Measurements from ENCODE around the gene ACVR1C. TPM values are rescaled to one million over a fixed set of nuclear protein-coding genes. Genes with fewer than 3 reads are reported as not detected.

The ACVR1C gene
- total RNA-seq, 4 donors from 2014 or later, result 0.04 to 0.19 TPM; not detected in 2

- DNase-seq, result no peak
- peaks cover 0 to 10% (median 0%) of the 10 kb centered on the region in 4 donors for H3K27me3 ChIP-seq
- H3K36me3 ChIP-seq, result no peaks in the 10 kb centered on the region
- no peak overlapping the region for H3K27ac ChIP-seq
- intact Hi-C loops (cut with DNase I), result no loop called here
- no peaks in the 10 kb centered on the region for H3K9me3 ChIP-seq
- H3K4me3 ChIP-seq, result no peak overlapping the region
- H3K4me1 ChIP-seq, result no peaks in the 10 kb centered on the region
- WGBS, 2 donors, result 58 to 75% methylated on average over 4 of the region's 4 CpGs
- TF ChIP-seq POLR2A (IDR thresholded peaks at IDR 0.05), result no peak
- TF ChIP-seq, protein P1, sequence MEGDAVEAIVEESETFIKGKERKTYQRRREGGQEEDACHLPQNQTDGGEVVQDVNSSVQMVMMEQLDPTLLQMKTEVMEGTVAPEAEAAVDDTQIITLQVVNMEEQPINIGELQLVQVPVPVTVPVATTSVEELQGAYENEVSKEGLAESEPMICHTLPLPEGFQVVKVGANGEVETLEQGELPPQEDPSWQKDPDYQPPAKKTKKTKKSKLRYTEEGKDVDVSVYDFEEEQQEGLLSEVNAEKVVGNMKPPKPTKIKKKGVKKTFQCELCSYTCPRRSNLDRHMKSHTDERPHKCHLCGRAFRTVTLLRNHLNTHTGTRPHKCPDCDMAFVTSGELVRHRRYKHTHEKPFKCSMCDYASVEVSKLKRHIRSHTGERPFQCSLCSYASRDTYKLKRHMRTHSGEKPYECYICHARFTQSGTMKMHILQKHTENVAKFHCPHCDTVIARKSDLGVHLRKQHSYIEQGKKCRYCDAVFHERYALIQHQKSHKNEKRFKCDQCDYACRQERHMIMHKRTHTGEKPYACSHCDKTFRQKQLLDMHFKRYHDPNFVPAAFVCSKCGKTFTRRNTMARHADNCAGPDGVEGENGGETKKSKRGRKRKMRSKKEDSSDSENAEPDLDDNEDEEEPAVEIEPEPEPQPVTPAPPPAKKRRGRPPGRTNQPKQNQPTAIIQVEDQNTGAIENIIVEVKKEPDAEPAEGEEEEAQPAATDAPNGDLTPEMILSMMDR (IDR thresholded peaks at IDR 0.05), result no peak
Observed at GRCh38 chr2:157486596-157487270, 141.9 kb downstream of the ACVR1C start.

- Histone ChIP-seq H3K27ac (no peak overlapping the region), H3K9me3 (no peaks in the 10 kb centered on the region)
- DNase-seq, result no peak
Observed at GRCh38 chr2:157480182-157480961, 148.3 kb downstream of the ACVR1C start.

DNA sequence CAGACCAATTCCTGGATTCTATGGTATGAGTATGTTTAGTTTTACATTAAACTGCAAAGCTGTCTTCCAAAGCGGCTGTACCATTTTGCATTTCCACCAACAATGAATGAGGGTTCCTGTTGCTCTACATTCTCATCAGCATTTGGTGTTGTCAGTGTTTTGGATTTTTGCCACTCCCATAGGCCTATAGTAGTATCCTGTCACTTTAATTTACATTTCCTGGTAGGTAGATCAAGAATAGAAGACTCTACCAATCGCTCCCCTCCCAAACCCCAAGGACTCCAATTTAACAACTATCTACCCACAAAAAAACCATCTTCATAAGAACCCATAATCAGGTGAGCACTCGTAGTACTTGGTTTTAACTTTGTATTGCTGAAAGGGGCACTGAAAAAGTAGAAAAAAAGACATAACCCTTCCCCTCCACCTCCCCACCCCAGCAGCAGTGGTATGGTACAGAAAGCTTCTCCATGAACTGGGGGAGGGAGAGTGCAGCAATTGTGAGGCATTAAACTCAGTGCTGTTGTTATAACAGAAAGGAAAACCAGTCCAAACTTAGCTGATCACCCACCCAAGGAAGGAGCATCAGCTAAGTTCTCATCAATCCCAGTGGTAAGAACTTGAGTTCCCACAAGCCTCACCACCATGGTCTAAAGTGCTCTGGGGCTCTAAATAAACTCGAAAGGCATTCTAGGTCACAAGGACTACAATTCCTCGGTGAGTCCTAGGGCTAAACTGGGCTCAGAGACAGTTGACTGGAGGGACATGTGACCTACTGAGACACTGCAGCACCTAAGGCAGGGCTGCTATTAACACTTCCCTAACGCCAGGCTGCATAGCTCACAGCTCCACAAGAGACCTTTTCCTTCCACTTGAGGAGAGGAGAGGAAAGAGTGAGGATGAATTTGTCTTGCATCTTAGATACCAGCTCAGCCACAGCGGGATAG is 149.3 kb downstream of the ACVR1C start:
- H3K4me1 ChIP-seq, result no peaks in the 10 kb centered on the region
- 86 to 92% methylated on average over 5 to 6 of the region's 7 CpGs for WGBS, 2 donors
- TF ChIP-seq POLR2A (IDR thresholded peaks at IDR 0.05), result no peak
- TF ChIP-seq, protein P1 (IDR thresholded peaks at IDR 0.05), result no peak
- no peak overlapping the region for H3K4me3 ChIP-seq
- H3K36me3 ChIP-seq, result no peaks in the 10 kb centered on the region
- DNase-seq, result no peak
- H3K27me3 ChIP-seq, result no peaks in the 10 kb centered on the region
- no peaks in the 10 kb centered on the region for H3K9me3 ChIP-seq
- no peak overlapping the region for H3K27ac ChIP-seq
- intact Hi-C loops (cut with DNase I), result no loop called here

More at GRCh38 chr2:157480182-157480961, 148.3 kb downstream of the ACVR1C start:
- intact Hi-C loops (cut with DNase I), result no loop called here
- H3K36me3 ChIP-seq, result no peaks in the 10 kb centered on the region
- H3K4me1 ChIP-seq, result no peaks in the 10 kb centered on the region
- H3K4me3 ChIP-seq, result no peak overlapping the region
- no peaks in the 10 kb centered on the region for H3K27me3 ChIP-seq
- no peak for TF ChIP-seq POLR2A (IDR thresholded peaks at IDR 0.05)
- TF ChIP-seq, protein P1 (IDR thresholded peaks at IDR 0.05), result no peak
- 70 to 100% methylated on average over 1 to 3 of the region's 3 CpGs for WGBS, 2 donors

DNA sequence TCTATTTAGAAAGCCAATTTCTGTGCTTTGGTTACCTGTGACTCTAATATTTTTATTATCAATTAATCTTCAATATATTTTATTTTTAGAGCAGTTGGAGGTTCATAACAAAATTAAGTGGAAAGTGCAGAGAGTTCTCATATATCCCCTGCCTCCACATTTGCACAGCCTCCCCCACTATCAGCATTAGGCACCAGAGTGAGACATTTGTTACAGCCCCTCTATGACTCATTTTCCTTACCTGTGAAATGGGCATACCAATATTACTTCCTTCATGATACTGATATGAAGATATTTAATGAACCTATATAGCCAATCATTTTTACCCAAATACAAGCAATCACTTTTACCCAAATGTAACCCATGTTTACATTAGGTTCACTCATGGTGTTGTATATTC is 150.7 kb downstream of the ACVR1C start:
- DNase-seq, result no peak
- no peaks in the 10 kb centered on the region for H3K27me3 ChIP-seq
- H3K27ac ChIP-seq, result no peak overlapping the region
- TF ChIP-seq, protein P1 (IDR thresholded peaks at IDR 0.05), result no peak
- no peak for TF ChIP-seq POLR2A (IDR thresholded peaks at IDR 0.05)
- intact Hi-C loops (cut with DNase I), result no loop called here
- no peak overlapping the region for H3K4me3 ChIP-seq
- H3K4me1 ChIP-seq, result no peaks in the 10 kb centered on the region
- H3K36me3 ChIP-seq, result no peaks in the 10 kb centered on the region
- H3K9me3 ChIP-seq, result no peaks in the 10 kb centered on the region

Measured in esophagus squamous epithelium (tissue), 5 donors.